GM18511 (cell line): ENCODE data around the gene GALC.
"Not testable (repeated sequence)": the region's sequence is repeated elsewhere in the genome, so short reads cannot be mapped to it uniquely, and the experiment has no call there.

ENCODE experiments used
- ATAC-seq: cut with Tn5 transposase; IDR thresholded peaks from one replicate; pipeline ENCODE4 v1.9.1; 2021; ENCODE audit warnings: mild to moderate bottlenecking, moderate library complexity; ENCODE audit not compliant: unreplicated experiment

The GALC gene

GRCh38 chr14:87992718-87993628, at the start of gene GALC:
Gene GALC, minus strand, starts transcription at chr14:87993182. Its CDS starts 18 bp downstream, at chr14:87993164.
- ATAC-seq, result peak; percentile 86

GRCh38 chr14:88040146-88040545, 47.2 kb upstream of the GALC start:
- ATAC-seq, result no peak

- no peak for ATAC-seq
Observed at GRCh38 chr14:88039197-88039596, 46.2 kb upstream of the GALC start.

GRCh38 chr14:88037325-88037724, 44.3 kb upstream of the GALC start:
- ATAC-seq, result no peak

- no peak for ATAC-seq
Observed at GRCh38 chr14:88036422-88036821, 43.4 kb upstream of the GALC start.

- no peak for ATAC-seq
Observed at GRCh38 chr14:88034076-88034475, 41.1 kb upstream of the GALC start.

GRCh38 chr14:88032373-88032772, 39.4 kb upstream of the GALC start:
- no peak for ATAC-seq

- no peak for ATAC-seq
Observed at GRCh38 chr14:88030892-88031291, 37.9 kb upstream of the GALC start.

GRCh38 chr14:88030079-88030478, 37.1 kb upstream of the GALC start:
- peak; percentile 66 for ATAC-seq

GRCh38 chr14:88029500-88029899, 36.5 kb upstream of the GALC start:
- ATAC-seq, result no peak

GRCh38 chr14:88026890-88027289, 33.9 kb upstream of the GALC start:
- no peak for ATAC-seq

- ATAC-seq, result no peak
Observed at GRCh38 chr14:88025313-88025712, 32.3 kb upstream of the GALC start.

GRCh38 chr14:88024252-88025086, 31.5 kb upstream of the GALC start:
- ATAC-seq, result not testable (repeated sequence)

- no peak for ATAC-seq
Observed at GRCh38 chr14:88023658-88024187, 30.7 kb upstream of the GALC start.

GRCh38 chr14:88017535-88017934, 24.6 kb upstream of the GALC start:
- ATAC-seq, result no peak

GRCh38 chr14:88016768-88017167, 23.8 kb upstream of the GALC start:
- no peak for ATAC-seq

GRCh38 chr14:88013750-88014349, 20.9 kb upstream of the GALC start:
- ATAC-seq, result peak; percentile 96

- no peak for ATAC-seq
Observed at GRCh38 chr14:88012495-88012894, 19.5 kb upstream of the GALC start.

GRCh38 chr14:88010331-88010730, 17.3 kb upstream of the GALC start:
- no peak for ATAC-seq

- no peak for ATAC-seq
Observed at GRCh38 chr14:88009486-88009885, 16.5 kb upstream of the GALC start.
